NAMALWA (cell line): ENCODE measurements around the gene TCTN2.

ENCODE experiments used
- DNase-seq: peaks from one replicate; pipeline ENCODE4 v3.0.0-alpha.2; 2015; ENCODE audit warnings: low spot score

Gene TCTN2

GRCh38 chr12:123741937-123742572 lies 71.1 kb downstream of the TCTN2 start:
- no peak for DNase-seq

GRCh38 chr12:123743002-123743401 lies 72.1 kb downstream of the TCTN2 start:
- no peak for DNase-seq

- no peak for DNase-seq
Observed at GRCh38 chr12:123744836-123745235, 73.9 kb downstream of the TCTN2 start.

DNA sequence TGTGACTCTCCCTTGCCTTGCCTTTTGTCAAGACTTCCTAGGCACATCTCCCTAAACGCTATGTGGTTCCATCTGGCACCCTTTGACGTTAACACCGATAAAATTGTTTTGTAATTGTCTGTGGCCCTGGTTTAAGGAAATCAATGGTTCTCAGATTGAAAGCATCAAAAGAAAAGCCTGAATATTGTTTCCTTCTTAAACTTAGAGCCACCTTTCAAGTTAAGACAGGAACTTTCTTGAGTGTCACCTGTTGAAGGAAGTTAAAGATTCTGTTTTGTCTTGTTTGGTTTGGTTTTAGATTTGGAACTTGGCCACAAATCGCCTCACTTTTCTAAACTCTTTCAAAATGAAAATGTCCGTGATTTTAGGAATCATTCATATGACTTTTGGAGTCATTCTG lies 76.4 kb downstream of the TCTN2 start:
- DNase-seq, result no peak

DNA sequence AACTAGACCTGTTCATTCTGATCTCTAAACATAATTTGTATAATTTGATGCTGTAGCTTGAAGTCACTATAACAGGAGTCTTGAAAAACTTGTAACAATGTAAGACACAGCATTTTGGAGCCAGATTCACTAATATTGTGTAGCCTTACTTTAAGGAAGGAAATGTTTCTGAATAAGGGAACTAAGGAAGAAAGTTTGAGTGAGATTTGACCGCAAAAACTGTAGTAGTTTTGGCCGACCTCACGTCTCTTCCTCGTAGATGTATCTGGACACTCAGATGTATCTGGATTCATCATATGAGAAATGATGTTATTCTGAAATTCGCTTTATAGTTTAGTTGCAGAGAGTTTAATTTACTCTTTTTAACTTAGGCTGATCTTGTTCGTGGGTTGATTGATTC lies 77.2 kb downstream of the TCTN2 start:
- no peak for DNase-seq

DNA sequence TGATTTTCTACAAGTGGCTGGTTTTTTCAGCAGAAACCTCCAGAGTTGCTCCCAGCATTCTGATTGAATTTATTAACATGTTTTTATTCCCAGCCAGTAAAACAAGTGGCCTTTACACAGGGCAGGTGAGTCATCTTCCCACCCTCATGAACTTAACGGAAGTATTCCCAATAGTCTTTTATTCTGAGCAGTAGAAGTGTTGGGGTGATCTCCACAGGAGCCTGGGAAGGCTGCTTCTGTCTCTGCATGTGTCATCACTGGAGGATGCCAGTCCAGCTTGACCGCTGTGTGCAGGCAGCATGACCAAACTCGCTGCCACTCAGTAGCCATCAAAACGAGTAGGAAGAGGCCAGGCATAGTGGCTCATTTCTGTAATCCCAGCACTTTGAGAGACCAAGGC lies 77.7 kb downstream of the TCTN2 start:
- DNase-seq, result no peak

DNA sequence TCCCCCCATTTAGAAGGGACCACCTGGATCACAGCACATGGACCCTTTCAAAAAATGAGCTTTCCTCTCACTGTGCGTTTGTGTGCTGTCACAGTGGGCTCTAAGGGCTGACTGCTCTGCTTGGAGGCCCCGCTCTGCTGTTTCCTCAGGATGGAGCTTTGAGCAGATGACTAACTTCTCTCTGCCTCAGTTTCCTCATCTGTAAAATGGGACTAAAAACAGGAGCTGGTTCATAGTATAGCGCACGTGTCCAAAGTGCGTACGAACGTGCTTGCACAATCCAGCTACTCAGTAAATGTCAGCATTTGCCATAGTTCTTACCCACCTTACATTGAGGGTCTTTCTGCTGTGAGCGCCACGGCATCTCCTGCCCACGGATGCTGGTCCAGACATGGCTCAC lies 78.4 kb downstream of the TCTN2 start:
- DNase-seq, result no peak

DNA sequence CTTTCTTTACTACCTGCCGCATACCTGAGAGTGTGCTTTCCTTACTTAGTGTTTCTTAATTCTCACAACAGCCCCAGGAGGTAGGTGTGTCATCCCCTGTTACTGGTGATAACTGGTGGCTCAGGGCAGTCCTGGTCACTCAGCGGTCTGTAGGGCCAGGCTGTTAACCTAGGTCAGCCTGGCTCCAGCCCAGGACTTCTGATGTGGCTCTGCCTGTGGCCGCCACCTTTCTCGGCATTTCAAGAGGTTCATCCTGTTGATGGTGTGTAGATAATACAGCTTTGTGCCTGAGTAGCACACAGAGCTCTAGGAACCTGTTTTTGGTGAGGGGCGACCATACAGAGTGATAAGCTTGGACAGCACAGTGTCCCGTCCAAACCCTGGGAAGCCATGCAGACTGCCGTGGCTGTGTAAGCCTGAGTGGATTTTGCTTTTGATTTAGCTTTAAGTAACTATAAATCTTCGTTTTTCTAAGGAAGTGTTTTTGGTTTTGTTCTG lies 79.3 kb downstream of the TCTN2 start:
- DNase-seq, result no peak

DNA sequence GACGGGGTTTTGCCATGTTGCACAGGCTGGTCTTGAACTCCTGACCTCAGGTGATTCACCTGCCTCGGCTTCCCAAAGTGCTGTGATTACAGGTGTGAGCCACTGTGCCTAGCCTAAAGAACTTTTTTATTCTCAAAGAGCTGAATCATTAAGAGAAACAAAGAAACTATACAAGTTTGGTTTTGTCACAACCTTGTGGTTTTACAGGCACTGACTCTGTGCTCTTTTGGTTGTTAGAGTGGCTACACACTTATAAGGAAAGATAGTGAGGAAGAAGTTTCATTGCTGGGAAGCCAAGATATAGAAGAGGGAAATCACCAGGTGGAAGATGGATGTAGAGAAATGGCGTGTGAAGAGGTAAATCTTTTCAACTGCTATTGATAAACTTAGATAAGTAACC lies 81.1 kb downstream of the TCTN2 start:
- DNase-seq, result no peak

DNA sequence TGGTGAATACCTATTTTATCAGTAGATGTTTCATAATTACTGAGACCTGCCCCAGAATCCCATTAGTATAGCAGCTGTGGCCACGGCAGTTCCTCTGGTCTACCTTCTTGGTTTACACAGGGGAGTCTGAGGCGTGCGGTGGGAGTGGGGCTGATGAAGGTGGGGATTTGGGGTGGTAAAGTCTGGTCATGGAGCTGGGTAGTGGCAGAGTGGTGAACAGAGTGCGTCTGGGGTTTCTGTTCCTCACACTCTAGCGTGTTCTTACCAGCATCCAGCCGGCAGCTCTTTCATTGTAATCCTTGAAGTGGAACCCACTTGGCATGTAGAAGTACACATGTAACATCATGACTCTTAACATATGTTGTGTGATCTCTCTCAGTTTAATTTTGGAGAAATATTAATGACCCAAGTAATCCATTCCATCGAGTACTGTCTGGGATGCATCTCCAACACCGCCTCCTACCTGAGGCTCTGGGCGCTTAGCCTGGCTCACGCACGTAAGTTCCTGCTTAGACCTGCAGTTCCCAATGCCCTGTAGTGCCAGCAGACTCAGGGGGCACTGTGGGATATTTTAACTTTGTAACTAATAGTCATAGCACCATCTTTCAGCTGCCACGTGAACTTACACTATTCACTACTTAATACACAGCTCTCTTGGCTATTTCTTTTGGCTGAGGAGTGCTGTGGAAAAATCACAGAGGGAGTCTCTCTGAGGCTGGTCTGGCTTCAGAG lies 83.3 kb downstream of the TCTN2 start:
- DNase-seq, result no peak

DNA sequence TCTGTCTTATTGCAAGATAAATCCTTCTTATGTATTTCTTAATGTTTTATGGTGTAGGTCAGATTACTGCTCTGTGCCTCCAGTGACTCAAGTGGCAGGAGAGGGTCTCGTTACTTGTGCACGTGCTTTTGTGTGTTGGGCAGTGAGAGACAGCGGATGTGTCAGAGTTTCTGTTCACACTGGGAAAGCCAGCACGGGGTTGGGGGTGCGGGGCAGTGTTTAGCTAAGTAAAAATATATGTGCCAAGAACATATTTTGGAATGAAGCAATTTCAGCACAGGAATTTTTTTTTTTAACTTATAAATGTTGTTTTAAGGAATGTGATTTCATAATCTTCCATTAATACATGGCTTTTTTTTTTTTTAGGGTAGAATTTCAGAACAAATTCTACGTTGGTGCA lies 86.6 kb downstream of the TCTN2 start:
- DNase-seq, result no peak
